ENCODE data around the gene TCF4.

GRCh38 chr18:55501982-55502710, 85.8 kb downstream of the TCF4 start:
- TF ChIP-seq, protein P1, sequence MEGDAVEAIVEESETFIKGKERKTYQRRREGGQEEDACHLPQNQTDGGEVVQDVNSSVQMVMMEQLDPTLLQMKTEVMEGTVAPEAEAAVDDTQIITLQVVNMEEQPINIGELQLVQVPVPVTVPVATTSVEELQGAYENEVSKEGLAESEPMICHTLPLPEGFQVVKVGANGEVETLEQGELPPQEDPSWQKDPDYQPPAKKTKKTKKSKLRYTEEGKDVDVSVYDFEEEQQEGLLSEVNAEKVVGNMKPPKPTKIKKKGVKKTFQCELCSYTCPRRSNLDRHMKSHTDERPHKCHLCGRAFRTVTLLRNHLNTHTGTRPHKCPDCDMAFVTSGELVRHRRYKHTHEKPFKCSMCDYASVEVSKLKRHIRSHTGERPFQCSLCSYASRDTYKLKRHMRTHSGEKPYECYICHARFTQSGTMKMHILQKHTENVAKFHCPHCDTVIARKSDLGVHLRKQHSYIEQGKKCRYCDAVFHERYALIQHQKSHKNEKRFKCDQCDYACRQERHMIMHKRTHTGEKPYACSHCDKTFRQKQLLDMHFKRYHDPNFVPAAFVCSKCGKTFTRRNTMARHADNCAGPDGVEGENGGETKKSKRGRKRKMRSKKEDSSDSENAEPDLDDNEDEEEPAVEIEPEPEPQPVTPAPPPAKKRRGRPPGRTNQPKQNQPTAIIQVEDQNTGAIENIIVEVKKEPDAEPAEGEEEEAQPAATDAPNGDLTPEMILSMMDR (IDR thresholded peaks at IDR 0.05) = no peak
- no peak for TF ChIP-seq EZH2 (IDR thresholded peaks at IDR 0.05; ENCODE audit: borderline replicate concordance, insufficient read depth, low read depth, low read length, poor library complexity, severe bottlenecking)

Measured in B cell (primary cell).